ENCODE results near the gene UBAC1. TPM values are rescaled to one million over a fixed set of nuclear protein-coding genes. Genes with fewer than 3 reads are reported as not detected.
A peak's percentile ranks its signal among the peaks of the same experiment; 100 is the strongest.

Gene UBAC1
- total RNA-seq, 1 experiment from 2014 or later: 58.2 TPM

- TF ChIP-seq CTCF (conservative IDR thresholded peaks at IDR 0.05; ENCODE audit: low read depth, low read length): no peak
- TF ChIP-seq EZH2 (IDR thresholded peaks at IDR 0.05; ENCODE audit: borderline replicate concordance, low read depth, low read length, poor library complexity, severe bottlenecking): no peak
- H3K36me3 ChIP-seq (ENCODE audit: insufficient read depth, low read length, poor library complexity, severe bottlenecking): no peaks in the 10 kb centered on the region
- H3K9me3 ChIP-seq (ENCODE audit: low read depth, low read length, poor library complexity, severe bottlenecking): no peaks in the 10 kb centered on the region
- no peak for DNase-seq (ENCODE audit: low spot score)
- H3K27ac ChIP-seq (ENCODE audit: low read depth, low read length, poor library complexity, severe bottlenecking): peak overlapping the region; percentile 47
- POLR2A ChIA-PET (ENCODE audit: low non-redundant PET): no interaction called here
- no TSS peak for BruUV-seq (replicated peaks)
- CTCF ChIA-PET: interaction anchor here (0.8 kb wide), 1 partner anchor 11 kb away, joined by 3 read pairs; no protein-coding TSS in a partner anchor
- H3K27me3 ChIP-seq (replicated peaks; ENCODE audit: insufficient read depth, low read depth, low read length, poor library complexity): no peaks in the 10 kb centered on the region
- intact Hi-C loops (cut with micrococcal nuclease; ENCODE audit: unreplicated experiment): no loop called here
- H3K4me3 ChIP-seq (ENCODE audit: low read depth, low read length, poor library complexity, severe bottlenecking): no peak overlapping the region
- H3K4me1 ChIP-seq (ENCODE audit: insufficient read depth, low read length, poor library complexity, severe bottlenecking): peaks cover 51% of the 10 kb centered on the region
Observed at GRCh38 chr9:135985459-135985774, 24.2 kb upstream of the UBAC1 start.

DNA sequence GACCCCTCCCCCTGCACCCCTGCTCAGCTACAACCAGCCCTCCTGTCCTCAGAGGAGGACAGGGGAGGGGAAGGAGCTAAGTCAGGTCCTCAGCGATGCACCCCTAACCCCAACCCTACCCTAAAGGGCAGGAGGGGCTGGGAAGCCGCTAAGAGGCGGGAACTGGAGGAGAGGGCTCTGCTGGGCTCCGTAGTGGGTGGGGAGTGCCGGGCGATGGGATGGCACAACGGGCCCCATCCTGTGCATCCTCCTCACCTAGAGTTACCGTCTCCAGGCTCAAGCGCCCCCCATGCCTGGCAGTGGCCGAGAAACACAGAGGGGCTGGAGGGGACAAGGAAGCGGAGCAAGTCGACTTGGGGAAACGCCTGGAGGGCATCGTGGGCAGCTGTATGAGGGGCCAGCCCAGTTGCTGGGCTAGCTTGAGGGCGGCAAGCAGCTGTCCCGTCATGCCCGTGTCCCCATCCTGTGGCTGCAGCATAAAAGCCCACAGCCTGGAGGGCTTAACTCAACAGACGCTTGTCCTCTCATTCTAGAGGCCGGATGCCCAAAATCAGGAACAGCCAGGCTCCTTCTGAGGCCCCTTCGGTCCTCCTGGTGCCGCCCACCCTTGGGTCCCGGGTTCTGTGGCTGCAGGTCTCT, 23.0 kb upstream of the UBAC1 start:
- Histone ChIP-seq H3K36me3 (ENCODE audit: insufficient read depth, low read length, poor library complexity, severe bottlenecking) (no peaks in the 10 kb centered on the region), H3K27ac (ENCODE audit: low read depth, low read length, poor library complexity, severe bottlenecking) (peak overlapping the region; percentile 29), H3K27me3 (replicated peaks; ENCODE audit: insufficient read depth, low read depth, low read length, poor library complexity) (no peaks in the 10 kb centered on the region), H3K4me3 (ENCODE audit: low read depth, low read length, poor library complexity, severe bottlenecking) (no peak overlapping the region), H3K4me1 (ENCODE audit: insufficient read depth, low read length, poor library complexity, severe bottlenecking) (peaks cover 42% of the 10 kb centered on the region), H3K9me3 (ENCODE audit: low read depth, low read length, poor library complexity, severe bottlenecking) (no peaks in the 10 kb centered on the region)
- DNase-seq (ENCODE audit: low spot score): no peak
- ChIA-PET POLR2A (ENCODE audit: low non-redundant PET) (no interaction called here), CTCF (no interaction called here)
- TF ChIP-seq EZH2 (IDR thresholded peaks at IDR 0.05; ENCODE audit: borderline replicate concordance, low read depth, low read length, poor library complexity, severe bottlenecking) (no peak), CTCF (conservative IDR thresholded peaks at IDR 0.05; ENCODE audit: low read depth, low read length) (no peak)
- no TSS peak for BruUV-seq (replicated peaks)
- intact Hi-C loops (cut with micrococcal nuclease; ENCODE audit: unreplicated experiment): no loop called here

GRCh38 chr9:135983208-135984071, 22.3 kb upstream of the UBAC1 start:
- intact Hi-C loops (cut with micrococcal nuclease; ENCODE audit: unreplicated experiment): no loop called here
- DNase-seq (ENCODE audit: low spot score): peak; percentile 41
- POLR2A ChIA-PET (ENCODE audit: low non-redundant PET): no interaction called here
- Histone ChIP-seq H3K9me3 (ENCODE audit: low read depth, low read length, poor library complexity, severe bottlenecking) (no peaks in the 10 kb centered on the region), H3K27ac (ENCODE audit: low read depth, low read length, poor library complexity, severe bottlenecking) (peak overlapping the region; percentile 29), H3K36me3 (ENCODE audit: insufficient read depth, low read length, poor library complexity, severe bottlenecking) (no peaks in the 10 kb centered on the region), H3K27me3 (replicated peaks; ENCODE audit: insufficient read depth, low read depth, low read length, poor library complexity) (no peaks in the 10 kb centered on the region), H3K4me1 (ENCODE audit: insufficient read depth, low read length, poor library complexity, severe bottlenecking) (peaks cover 42% of the 10 kb centered on the region), H3K4me3 (ENCODE audit: low read depth, low read length, poor library complexity, severe bottlenecking) (no peak overlapping the region)
- no TSS peak for BruUV-seq (replicated peaks)
- no peak for TF ChIP-seq EZH2 (IDR thresholded peaks at IDR 0.05; ENCODE audit: borderline replicate concordance, low read depth, low read length, poor library complexity, severe bottlenecking)
- TF ChIP-seq CTCF (conservative IDR thresholded peaks at IDR 0.05; ENCODE audit: low read depth, low read length): no peak
- CTCF ChIA-PET: no interaction called here
